ENCODE results near the gene GNAT2. TPM values are rescaled to one million over a fixed set of nuclear protein-coding genes. Genes with fewer than 3 reads are reported as not detected.

The GNAT2 gene
- total RNA-seq, 1 experiment from 2014 or later = 0.20 TPM

GRCh38 chr1:109569323-109569722 lies 50.1 kb downstream of the GNAT2 start:
- no peak overlapping the region for H2BK20ac ChIP-seq (ENCODE audit: low read depth, low read length, poor library complexity, severe bottlenecking)
- Mint-ChIP-seq H3K4me1 (peaks cover 10 to 12% of the 10 kb centered on the region in 2 experiments), H3K36me3 (ENCODE audit: insufficient read depth in 1 of 3, low read depth in 3 of 3) (peaks cover 0 to 2% (median 0%) of the 10 kb centered on the region in 3 experiments; a peak in 1 of 7 replicates), H3K9me3 (no peaks in the 10 kb centered on the region), H3K4me3 (no peak overlapping the region), H3K27ac (no peak overlapping the region), H3K27me3 (ENCODE audit: low read depth) (no peaks in the 10 kb centered on the region)
- H3K9me3 ChIP-seq (ENCODE audit: control insufficient read depth, low read depth, low read length) = no peaks in the 10 kb centered on the region
- H2AK5ac ChIP-seq (ENCODE audit: insufficient read length, low read length) = no peak overlapping the region
- H3K4me1 ChIP-seq (ENCODE audit: insufficient read depth, low read length) = peaks cover 4% of the 10 kb centered on the region; the same call in 1 of the 2 replicates
- peaks cover 3% of the 10 kb centered on the region for H3K79me1 ChIP-seq (ENCODE audit: insufficient read depth, low read depth, low read length, poor library complexity, severe bottlenecking)
- H2BK15ac ChIP-seq (ENCODE audit: low read depth, low read length) = no peak overlapping the region
- H3K56ac ChIP-seq (ENCODE audit: insufficient read length, low read depth, low read length) = no peak overlapping the region
- no peak overlapping the region for H3T11ph ChIP-seq (ENCODE audit: low read length)
- no peak overlapping the region for H4K91ac ChIP-seq (ENCODE audit: insufficient read length, low read depth, low read length)
- no peaks in the 10 kb centered on the region for H3K23me2 ChIP-seq (ENCODE audit: insufficient read length, low read depth, low read length, poor library complexity, severe bottlenecking)
- no peak overlapping the region for H3K23ac ChIP-seq (ENCODE audit: insufficient read length, low read depth, low read length)
- no peak overlapping the region for H2BK12ac ChIP-seq (ENCODE audit: insufficient read length, low read depth, low read length)
- WGBS (ENCODE audit: extremely low coverage, insufficient read length, low lambda C conversion rate) = no CpG with 5 or more reads among the region's 1 CpG
- no peaks in the 10 kb centered on the region for H4K20me1 ChIP-seq (ENCODE audit: control insufficient read depth, insufficient read depth, insufficient read length)
- no peak overlapping the region for H2BK120ac ChIP-seq (ENCODE audit: low read depth, low read length, poor library complexity, severe bottlenecking)
- H3K79me2 ChIP-seq (ENCODE audit: insufficient read depth, low read length) = peaks cover 11% of the 10 kb centered on the region; the same call in 1 of the 2 replicates
- TF ChIP-seq CTCF (conservative IDR thresholded peaks at IDR 0.05) = no peak
- no peak overlapping the region for H4K8ac ChIP-seq (replicated peaks; ENCODE audit: insufficient read length, low read depth, low read length)
- H3K4ac ChIP-seq (ENCODE audit: low read depth, low read length) = no peak overlapping the region
- no peak overlapping the region for H3K18ac ChIP-seq (ENCODE audit: insufficient read length, low read depth, low read length)
- no peak for DNase-seq
- no peak overlapping the region for H3K27ac ChIP-seq (ENCODE audit: insufficient read length, low read depth, low read length)
- H3K14ac ChIP-seq (ENCODE audit: insufficient read depth, low read length) = no peak overlapping the region
- no peak overlapping the region for H4K5ac ChIP-seq (ENCODE audit: insufficient read length, low read depth, low read length)
- no peak overlapping the region for H2AFZ ChIP-seq (ENCODE audit: low read length)
- no peak overlapping the region for H2BK5ac ChIP-seq (ENCODE audit: insufficient read length, low read length)
- no peaks in the 10 kb centered on the region for H3K27me3 ChIP-seq (ENCODE audit: insufficient read depth, low read length)
- H3K4me2 ChIP-seq (ENCODE audit: insufficient read depth, insufficient read length, low read length) = no peak overlapping the region
- no peak overlapping the region for H3K9ac ChIP-seq (ENCODE audit: extremely low read depth, insufficient read length, low read length)
